A673 (cell line): ENCODE results near the gene ITM2B.

Experiments
- CTCF ChIP-seq: fragments of 300-800, 200-600 bp; sonication (generic); conservative IDR thresholded peaks from 2 replicates; pipeline ENCODE4 v1.5.1; 2017; ENCODE audit warnings: low read depth, mild to moderate bottlenecking, antibody characterized with exemption, low read length, moderate library complexity, mixed read lengths
- EZH2 ChIP-seq: fragments of 200-600 bp; sonication (generic); IDR thresholded peaks from 2 replicates; pipeline ENCODE4 v1.6.1; 2017; ENCODE audit warnings: borderline replicate concordance, low read depth, mild to moderate bottlenecking, mixed read lengths, antibody characterized with exemption, low read length; ENCODE audit not compliant: poor library complexity, severe bottlenecking

GRCh38 chr13:48296528-48296927 lies 63.5 kb downstream of the ITM2B start:
- TF ChIP-seq CTCF: no peak
- TF ChIP-seq EZH2: no peak
